Measurements from ENCODE around the gene KCNQ1.
A peak's percentile ranks its signal among the peaks of the same experiment; 100 is the strongest.

The KCNQ1 gene

GRCh38 chr11:2696455-2696854 is 251.6 kb downstream of the KCNQ1 start:
- Histone ChIP-seq H3K79me2 (ENCODE audit: insufficient read depth, low read length) (no peaks in the 10 kb centered on the region), H3K4me3 (ENCODE audit: insufficient read depth, low read length, poor library complexity, severe bottlenecking) (no peak overlapping the region), H3K9me2 (replicated peaks; ENCODE audit: insufficient read depth, low read length) (no peaks in the 10 kb centered on the region), H3K9ac (ENCODE audit: low read length) (no peak overlapping the region), H3K36me3 (ENCODE audit: low read length) (no peaks in the 10 kb centered on the region), H3K27ac (ENCODE audit: low read depth, low read length) (no peak overlapping the region), H3K27me3 (ENCODE audit: low read length) (no peaks in the 10 kb centered on the region), H3F3A (ENCODE audit: insufficient read depth) (no peaks in the 10 kb centered on the region), H3K9me3 (ENCODE audit: insufficient read depth, low read length) (no peaks in the 10 kb centered on the region), H2AFZ (ENCODE audit: low read depth, low read length, severe bottlenecking) (no peak overlapping the region), H3K4me2 (ENCODE audit: low read depth, low read length, poor library complexity, severe bottlenecking) (no peak overlapping the region), H4K20me1 (ENCODE audit: low read depth, low read length) (no peaks in the 10 kb centered on the region)
- TF ChIP-seq CTCF (IDR thresholded peaks at IDR 0.05; ENCODE audit: insufficient read depth, low read length, poor library complexity, severe bottlenecking): no peak
- no peak for TF ChIP-seq EZH2phosphoT487 (conservative IDR thresholded peaks at IDR 0.05; ENCODE audit: low read length)

GRCh38 chr11:2697866-2698265 is 253.1 kb downstream of the KCNQ1 start:
- Histone ChIP-seq H3K9me2 (replicated peaks; ENCODE audit: insufficient read depth, low read length) (no peaks in the 10 kb centered on the region), H4K20me1 (ENCODE audit: low read depth, low read length) (no peaks in the 10 kb centered on the region), H3K9ac (ENCODE audit: low read length) (no peak overlapping the region), H3K27me3 (ENCODE audit: low read length) (no peaks in the 10 kb centered on the region), H2AFZ (ENCODE audit: low read depth, low read length, severe bottlenecking) (no peak overlapping the region), H3K4me2 (ENCODE audit: low read depth, low read length, poor library complexity, severe bottlenecking) (peak overlapping the region; percentile 51), H3K27ac (ENCODE audit: low read depth, low read length) (no peak overlapping the region), H3K9me3 (ENCODE audit: insufficient read depth, low read length) (no peaks in the 10 kb centered on the region), H3K79me2 (ENCODE audit: insufficient read depth, low read length) (no peaks in the 10 kb centered on the region), H3F3A (ENCODE audit: insufficient read depth) (no peaks in the 10 kb centered on the region), H3K4me3 (ENCODE audit: insufficient read depth, low read length, poor library complexity, severe bottlenecking) (no peak overlapping the region), H3K36me3 (ENCODE audit: low read length) (no peaks in the 10 kb centered on the region)
- TF ChIP-seq CTCF (IDR thresholded peaks at IDR 0.05; ENCODE audit: insufficient read depth, low read length, poor library complexity, severe bottlenecking): no peak

- no peaks in the 10 kb centered on the region for H3K36me3 ChIP-seq (ENCODE audit: low read length)
- H3K27ac ChIP-seq (ENCODE audit: low read depth, low read length): no peak overlapping the region
- H3K27me3 ChIP-seq (ENCODE audit: low read length): no peaks in the 10 kb centered on the region
- H3F3A ChIP-seq (ENCODE audit: insufficient read depth): no peaks in the 10 kb centered on the region
- H3K4me2 ChIP-seq (ENCODE audit: low read depth, low read length, poor library complexity, severe bottlenecking): peak overlapping the region; percentile 51
- H3K9me3 ChIP-seq (ENCODE audit: insufficient read depth, low read length): no peaks in the 10 kb centered on the region
- no peak overlapping the region for H2AFZ ChIP-seq (ENCODE audit: low read depth, low read length, severe bottlenecking)
- H3K9ac ChIP-seq (ENCODE audit: low read length): peak overlapping the region; percentile 58
- no peaks in the 10 kb centered on the region for H4K20me1 ChIP-seq (ENCODE audit: low read depth, low read length)
- peak overlapping the region; percentile 48 for H3K4me3 ChIP-seq (ENCODE audit: insufficient read depth, low read length, poor library complexity, severe bottlenecking)
- H3K9me2 ChIP-seq (replicated peaks; ENCODE audit: insufficient read depth, low read length): no peaks in the 10 kb centered on the region
- TF ChIP-seq EZH2phosphoT487 (conservative IDR thresholded peaks at IDR 0.05; ENCODE audit: low read length): no peak
- no peak for TF ChIP-seq CTCF (IDR thresholded peaks at IDR 0.05; ENCODE audit: insufficient read depth, low read length, poor library complexity, severe bottlenecking)
- no peaks in the 10 kb centered on the region for H3K79me2 ChIP-seq (ENCODE audit: insufficient read depth, low read length)
Observed at GRCh38 chr11:2698386-2699184, 253.8 kb downstream of the KCNQ1 start.
